SK-N-SH (cell line): ENCODE measurements around the gene DNHD1. TPM values are rescaled to one million over a fixed set of nuclear protein-coding genes. Genes with fewer than 3 reads are reported as not detected.

Experiments used
- CTCF ChIA-PET: fragments of 300-600, 350-600 bp; formaldehyde crosslinking; extraction: SDS; loops from one replicate; lab custom pipeline; 2021; lab: Yijun Ruan, JAX
- POLR2A ChIA-PET: fragments of 350-600 bp; sonication (Branson Sonifier 250); formaldehyde crosslinking; extraction: SDS; loops from one replicate; lab custom pipeline; 2020; ENCODE audit warnings: antibody characterized with exemption, inconsistent platforms; lab: Yijun Ruan, JAX
- DNase-seq: peaks from one replicate; pipeline ENCODE4 v3.0.0; 2012
- H2AFZ ChIP-seq: fragments of 200-600 bp; sonication (generic); 2 replicates; pipeline ENCODE4 v1.8.1; 2016; ENCODE audit warnings: antibody characterized with exemption, mild to moderate bottlenecking, low read depth
- H3F3A ChIP-seq: fragments of 200-600 bp; sonication (generic); replicated peaks from 2 replicates; pipeline ENCODE3; 2016; ENCODE audit warnings: antibody characterized with exemption, mild to moderate bottlenecking; ENCODE audit not compliant: insufficient read depth
- H3K27ac ChIP-seq, 2 experiments: fragments of 200-500 bp in 1 of 2; fragments of 200-600 bp in 1 of 2; sonication (Bioruptor generic) in 1 of 2; sonication (generic), shearing (Covaris generic) in 1 of 2; 2 replicates each; pipeline versions ENCODE4 v1.5.1 to v1.6.1; 2014 to 2016; ENCODE audit warnings: low read depth in 2 of 2, inconsistent platforms in 1 of 2, low read length in 1 of 2, mild to moderate bottlenecking in 1 of 2, mixed read lengths in 1 of 2
- H3K27me3 ChIP-seq: fragments of 200-600 bp; sonication (generic), shearing (Covaris generic); 2 replicates; pipeline ENCODE4 v1.6.1; 2016; ENCODE audit warnings: mixed run types; ENCODE audit not compliant: insufficient read depth
- H3K36me3 ChIP-seq, 2 experiments: fragments of 200-500 bp in 1 of 2; fragments of 200-600 bp in 1 of 2; sonication (Bioruptor generic) in 1 of 2; sonication (generic) in 1 of 2; replicated peaks in 1 of 2; 2 replicates each; pipeline versions ENCODE3 to v1.5.1; 2014 to 2016; ENCODE audit warnings: low read length in 1 of 2, mild to moderate bottlenecking in 1 of 2; ENCODE audit not compliant: insufficient read depth in 2 of 2, control insufficient read depth in 1 of 2
- H3K4me1 ChIP-seq, 2 experiments: fragments of 200-500 bp in 1 of 2; fragments of 200-600 bp in 1 of 2; sonication (Bioruptor generic) in 1 of 2; sonication (generic), shearing (Covaris generic) in 1 of 2; 2 replicates each; pipeline versions ENCODE4 v1.5.1 to v1.6.1; 2014 to 2016; ENCODE audit warnings: low read depth in 1 of 2, low read length in 1 of 2, mixed run types in 1 of 2; ENCODE audit not compliant: insufficient read depth in 2 of 2, control insufficient read depth in 1 of 2
- H3K4me2 ChIP-seq: fragments of 200-600 bp; sonication (generic), shearing (Covaris generic); 2 replicates; pipeline ENCODE4 v1.6.1; 2017; ENCODE audit warnings: mixed run types
- H3K4me3 ChIP-seq, 2 experiments: fragments of 200-500 bp in 1 of 2; fragments of 200-600 bp in 1 of 2; sonication (Bioruptor generic) in 1 of 2; sonication (generic), shearing (Covaris generic) in 1 of 2; 2 replicates each; pipeline versions ENCODE4 v1.5.1 to v1.8.1; 2014 to 2016; ENCODE audit warnings: low read depth in 2 of 2, inconsistent platforms in 1 of 2, low read length in 1 of 2, mild to moderate bottlenecking in 1 of 2, mixed read lengths in 1 of 2, moderate library complexity in 1 of 2
- H3K79me2 ChIP-seq: fragments of 200-600 bp; sonication (generic); 2 replicates; pipeline ENCODE4 v1.8.1; 2017; ENCODE audit warnings: mild to moderate bottlenecking; ENCODE audit not compliant: insufficient read depth
- H3K9ac ChIP-seq: fragments of 200-600 bp; sonication (generic); 2 replicates; pipeline ENCODE4 v1.6.1; 2017; ENCODE audit warnings: mixed run types
- H3K9me2 ChIP-seq: fragments of 200-600 bp; sonication (generic); 2 replicates; pipeline ENCODE4 v1.6.1; 2017; ENCODE audit warnings: mixed run types
- H3K9me3 ChIP-seq: fragments of 200-600 bp; sonication (generic); 2 replicates; pipeline ENCODE4 v1.6.1; 2017; ENCODE audit warnings: mixed run types, mild to moderate bottlenecking, moderate library complexity
- H4K20me1 ChIP-seq: fragments of 200-600 bp; sonication (generic); 2 replicates; pipeline ENCODE4 v1.6.1; 2017; ENCODE audit warnings: mild to moderate bottlenecking, mixed run types; ENCODE audit not compliant: insufficient read depth
- EZH2phosphoT487 ChIP-seq: fragments of 200-600 bp; sonication (generic); IDR thresholded peaks from 2 replicates; pipeline ENCODE4 v1.6.1; 2017; ENCODE audit warnings: low read depth, mixed run types, mild to moderate bottlenecking, antibody characterized with exemption, moderate library complexity, borderline replicate concordance
- FOSL2 ChIP-seq: IDR thresholded peaks from 2 replicates; pipeline ENCODE4 v1.4.0; 2012; ENCODE audit warnings: low read depth, mild to moderate bottlenecking, moderate library complexity, borderline replicate concordance
- FOXJ3 ChIP-seq: sonication (generic); formaldehyde crosslinking; IDR thresholded peaks from 2 replicates; pipeline ENCODE4 v1.5.1; 2020; ENCODE audit warnings: mild to moderate bottlenecking, missing genetic modification reagents
- FOXM1 ChIP-seq: IDR thresholded peaks from 2 replicates; pipeline ENCODE4 v1.4.0; 2012; ENCODE audit warnings: low read depth, mild to moderate bottlenecking
- SIN3A ChIP-seq: IDR thresholded peaks from 2 replicates; pipeline ENCODE4 v1.6.1; 2012; ENCODE audit warnings: low read depth, mild to moderate bottlenecking, low read length, moderate library complexity, borderline replicate concordance
- TEAD4 ChIP-seq: IDR thresholded peaks from 2 replicates; pipeline ENCODE4 v1.4.0; 2012; ENCODE audit warnings: mild to moderate bottlenecking, borderline replicate concordance; ENCODE audit not compliant: insufficient read depth
- WGBS: methylation state at CpG from one replicate; pipeline ENCODE4 v1.1.6; 2017; ENCODE audit warnings: low lambda C conversion rate; 5-methylcytosine and 5-hydroxymethylcytosine counted together
- polyA plus RNA-seq, 3 experiments: library from polyadenylated mRNA; depleted of rRNA; stranded (reverse); fragments of >200 nt; gene quantifications; 2 replicates each; pipeline ENCODE4 v1.2.3, GENCODE V29; 2012
- TF ChIP-seq, protein P1 (sequence below): IDR thresholded peaks from 2 replicates; pipeline ENCODE4 v1.4.0; 2012; ENCODE audit warnings: low read depth, borderline replicate concordance
- TF ChIP-seq, protein P2 (sequence below): fragments of 150-350 bp; IDR thresholded peaks from 2 replicates; pipeline ENCODE4 v1.6.1; 2017; ENCODE audit warnings: antibody characterized with exemption, low read length, low read depth, borderline replicate concordance

Gene DNHD1
- polyA plus RNA-seq, 1 of the 3 experiments (the other 2 are of a cell fraction), result 5.3 TPM

DNA sequence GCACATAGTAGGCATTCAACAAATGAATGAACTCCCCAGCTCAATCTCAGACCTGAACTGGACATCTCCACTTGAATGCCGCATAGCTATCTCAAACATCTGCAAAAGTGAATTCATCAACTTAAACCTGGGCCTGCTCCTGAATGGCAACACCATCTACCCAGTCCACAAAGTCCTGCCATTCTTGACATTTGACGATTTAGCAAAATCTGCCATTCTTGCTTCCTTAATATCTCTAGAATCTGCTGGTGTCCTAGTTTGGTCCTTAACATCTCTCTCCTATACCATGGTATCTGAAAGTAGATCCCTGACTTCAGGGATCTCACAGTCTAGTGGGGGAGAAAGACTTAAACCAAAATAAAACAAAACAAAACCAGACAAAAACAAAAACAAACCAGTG is 43.9 kb upstream of the DNHD1 start:
- no peaks in the 10 kb centered on the region for H3K9me2 ChIP-seq
- TF ChIP-seq EZH2phosphoT487 (no peak), TEAD4 (no peak), FOXJ3 (no peak), FOSL2 (no peak)
- TF ChIP-seq, protein P1, sequence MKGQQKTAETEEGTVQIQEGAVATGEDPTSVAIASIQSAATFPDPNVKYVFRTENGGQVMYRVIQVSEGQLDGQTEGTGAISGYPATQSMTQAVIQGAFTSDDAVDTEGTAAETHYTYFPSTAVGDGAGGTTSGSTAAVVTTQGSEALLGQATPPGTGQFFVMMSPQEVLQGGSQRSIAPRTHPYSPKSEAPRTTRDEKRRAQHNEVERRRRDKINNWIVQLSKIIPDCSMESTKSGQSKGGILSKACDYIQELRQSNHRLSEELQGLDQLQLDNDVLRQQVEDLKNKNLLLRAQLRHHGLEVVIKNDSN, result no peak
- TF ChIP-seq, all 33 proteins: peak for 0
- WGBS, result 100% methylated on average over 2 of the region's 2 CpGs
- DNase-seq, result no peak
- H3K79me2 ChIP-seq, result no peaks in the 10 kb centered on the region
- H3K9ac ChIP-seq, result no peak overlapping the region
- H3K4me3 ChIP-seq, result no peak overlapping the region
- no peak overlapping the region for H3K27ac ChIP-seq
- H3F3A ChIP-seq, result no peaks in the 10 kb centered on the region
- CTCF ChIA-PET, result interaction anchor here (1.7 to 6.2 kb wide), 4 partner anchors 9 to 74 kb away, joined by 5 to 51 read pairs (median 13); no protein-coding TSS in a partner anchor
- no peaks in the 10 kb centered on the region for H3K4me1 ChIP-seq
- peaks cover 15 to 84% of the 10 kb centered on the region in 2 experiments for H3K36me3 ChIP-seq
- H3K4me2 ChIP-seq, result no peak overlapping the region
- POLR2A ChIA-PET, result no interaction called here
- no peaks in the 10 kb centered on the region for H3K27me3 ChIP-seq
- H3K9me3 ChIP-seq, result no peaks in the 10 kb centered on the region
- no peaks in the 10 kb centered on the region for H4K20me1 ChIP-seq
- H2AFZ ChIP-seq, result no peak overlapping the region

DNA sequence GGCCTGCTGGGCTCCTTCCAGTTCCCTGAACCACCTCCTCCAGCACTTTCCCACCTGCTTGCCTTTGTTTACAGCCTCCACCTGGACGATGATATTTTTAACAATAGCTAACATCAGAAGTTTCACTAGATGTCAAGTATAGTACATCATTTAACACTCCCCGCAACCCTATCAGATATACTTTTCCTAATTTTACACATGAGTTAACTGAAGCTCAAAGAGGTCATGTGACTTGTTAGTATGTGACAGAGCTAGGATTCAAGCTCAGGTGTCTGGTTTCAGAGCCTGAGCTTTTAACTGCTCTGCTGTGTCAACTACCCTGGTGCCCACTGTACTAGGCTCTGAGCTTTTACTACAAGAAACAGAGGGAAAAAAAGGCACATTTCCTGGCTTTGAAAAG is 42.0 kb upstream of the DNHD1 start:
- Histone ChIP-seq H4K20me1 (no peaks in the 10 kb centered on the region), H3K9me2 (no peaks in the 10 kb centered on the region)
- TF ChIP-seq, protein P2, sequence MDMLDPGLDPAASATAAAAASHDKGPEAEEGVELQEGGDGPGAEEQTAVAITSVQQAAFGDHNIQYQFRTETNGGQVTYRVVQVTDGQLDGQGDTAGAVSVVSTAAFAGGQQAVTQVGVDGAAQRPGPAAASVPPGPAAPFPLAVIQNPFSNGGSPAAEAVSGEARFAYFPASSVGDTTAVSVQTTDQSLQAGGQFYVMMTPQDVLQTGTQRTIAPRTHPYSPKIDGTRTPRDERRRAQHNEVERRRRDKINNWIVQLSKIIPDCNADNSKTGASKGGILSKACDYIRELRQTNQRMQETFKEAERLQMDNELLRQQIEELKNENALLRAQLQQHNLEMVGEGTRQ, result no peak
- no peak for TF ChIP-seq FOXM1
- TF ChIP-seq SIN3A, result no peak
- TF ChIP-seq, all 33 proteins: peak for 0
- H3K4me3 ChIP-seq, result no peak overlapping the region
- CTCF ChIA-PET, result interaction anchor here (0.7 to 6.2 kb wide), 6 partner anchors 9 to 251 kb away, joined by 3 to 51 read pairs (median 9); no protein-coding TSS in a partner anchor
- WGBS, result 78% methylated on average over 2 of the region's 2 CpGs
- no peak overlapping the region for H3K4me2 ChIP-seq
- peaks cover 15 to 69% of the 10 kb centered on the region in 2 experiments for H3K36me3 ChIP-seq
- no peaks in the 10 kb centered on the region for H3K27me3 ChIP-seq
- no peak overlapping the region for H3K27ac ChIP-seq
- POLR2A ChIA-PET, result no interaction called here
- no peaks in the 10 kb centered on the region for H3F3A ChIP-seq
- no peaks in the 10 kb centered on the region for H3K4me1 ChIP-seq
- no peak overlapping the region for H3K9ac ChIP-seq
- DNase-seq, result no peak
- no peaks in the 10 kb centered on the region for H3K9me3 ChIP-seq
- no peak overlapping the region for H2AFZ ChIP-seq
- H3K79me2 ChIP-seq, result no peaks in the 10 kb centered on the region
